Lung (tissue), 12 donors: ENCODE measurements around the gene ARID5B. TPM values are rescaled to one million over a fixed set of nuclear protein-coding genes. Genes with fewer than 3 reads are reported as not detected.

ENCODE experiments used
- ATAC-seq: fragments of 200-7000 bp; cut with Tn5 transposase; one replicate; pipeline ENCODE4 v1.9.1; 2020; ENCODE audit warnings: moderate number of reproducible peaks; ENCODE audit not compliant: insufficient read depth, low FRiP score
- DNase-seq, 3 donors: peaks; one replicate each; pipeline ENCODE4 v3.0.0-alpha.2; 2013 to 2017
- H3K27ac ChIP-seq, 2 donors: one replicate each; pipeline ENCODE4 v1.5.1; 2013; ENCODE audit warnings: mild to moderate bottlenecking in 2 of 2, moderate library complexity in 2 of 2, control low read depth in 1 of 2, inconsistent platforms in 1 of 2, low read depth in 1 of 2, low read length in 1 of 2
- H3K27me3 ChIP-seq, 3 donors: one replicate each; pipeline ENCODE4 v1.5.1; 2013; ENCODE audit warnings: low read length in 2 of 3; ENCODE audit not compliant: control insufficient read depth in 3 of 3, insufficient read depth in 3 of 3
- H3K36me3 ChIP-seq, 4 donors: one replicate each; pipeline ENCODE4 v1.5.1; 2013; ENCODE audit warnings: low read length in 4 of 4, mild to moderate bottlenecking in 1 of 4, moderate library complexity in 1 of 4; ENCODE audit not compliant: control insufficient read depth in 4 of 4, insufficient read depth in 4 of 4
- H3K4me1 ChIP-seq, 5 donors: one replicate each; pipeline ENCODE4 v1.5.1; 2013; ENCODE audit warnings: low read length in 5 of 5, mild to moderate bottlenecking in 2 of 5, moderate library complexity in 1 of 5; ENCODE audit not compliant: control insufficient read depth in 5 of 5, insufficient read depth in 5 of 5
- H3K4me3 ChIP-seq: one replicate; pipeline ENCODE4 v1.5.1; 2013; ENCODE audit warnings: mild to moderate bottlenecking, control low read depth, moderate library complexity
- H3K9ac ChIP-seq, 2 donors: one replicate each; pipeline ENCODE4 v1.5.1; 2013; ENCODE audit warnings: low read length in 2 of 2, control low read depth in 1 of 2; ENCODE audit not compliant: insufficient read depth in 1 of 2
- H3K9me3 ChIP-seq, 4 donors: one replicate each; pipeline ENCODE4 v1.5.1; 2013; ENCODE audit warnings: low read length in 3 of 4, mild to moderate bottlenecking in 1 of 4, moderate library complexity in 1 of 4; ENCODE audit not compliant: control insufficient read depth in 4 of 4, insufficient read depth in 3 of 4
- WGBS, 2 donors: extraction: QIAGEN DNeasy Blood & Tissue Kit; methylation state at CpG; one replicate each; pipeline ENCODE4 v1.1.7; 2013; 5-methylcytosine and 5-hydroxymethylcytosine counted together
- polyA plus RNA-seq, 2 donors: library from polyadenylated mRNA; stranded (reverse); fragments of 200-250 nt; gene quantifications; one replicate each; pipeline ENCODE4 v1.2.1, GENCODE V29; 2013
- total RNA-seq, 2 donors: library from RNA; depleted of rRNA in 1 of 2; stranded (reverse); fragments of >200 nt in 1 of 2; gene quantifications; one replicate each; pipeline ENCODE4 v1.2.1, GENCODE V29; 2014 to 2021
- TF ChIP-seq, protein P1 (sequence below): IDR thresholded peaks from 2 replicates; pipeline ENCODE4 v1.5.1; 2012; ENCODE audit warnings: mild to moderate bottlenecking; ENCODE audit errors: control extremely low read depth, extremely low read depth
- donor health status: control.
- donor health status: control.
- donor health status: Bipolar disorder and iron deficiency.
- donor health status: healthy.
- donor health status: DM: yes; HTN: yes; CAD: no.

The ARID5B gene
- total and polyA plus RNA-seq, 4 donors = 7.8 to 95.3 (median 22.0) TPM

DNA sequence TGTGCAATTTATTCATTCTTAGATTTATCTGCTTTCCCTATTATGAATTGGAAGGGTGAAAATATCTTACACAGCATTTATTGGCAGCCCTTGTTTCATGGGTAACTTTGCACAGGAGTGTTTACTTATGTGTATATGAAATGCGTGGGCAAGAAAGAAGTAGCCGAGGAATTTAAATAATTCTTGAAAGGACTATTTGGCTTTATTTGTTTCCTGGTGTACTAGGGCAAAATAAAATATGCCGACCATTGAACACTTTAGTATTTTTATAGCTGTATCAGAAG is 93.7 kb downstream of the ARID5B start:
- no peak for ATAC-seq
- Histone ChIP-seq H3K4me1 (peaks cover 2 to 30% (median 12%) of the 10 kb centered on the region in 5 donors), H3K9me3 (no peaks in the 10 kb centered on the region), H3K9ac (no peak overlapping the region), H3K27ac (no peak overlapping the region), H3K27me3 (no peaks in the 10 kb centered on the region), H3K36me3 (peaks cover 0 to 8% (median 4%) of the 10 kb centered on the region in 4 donors), H3K4me3 (no peak overlapping the region)
- TF ChIP-seq, protein P1, sequence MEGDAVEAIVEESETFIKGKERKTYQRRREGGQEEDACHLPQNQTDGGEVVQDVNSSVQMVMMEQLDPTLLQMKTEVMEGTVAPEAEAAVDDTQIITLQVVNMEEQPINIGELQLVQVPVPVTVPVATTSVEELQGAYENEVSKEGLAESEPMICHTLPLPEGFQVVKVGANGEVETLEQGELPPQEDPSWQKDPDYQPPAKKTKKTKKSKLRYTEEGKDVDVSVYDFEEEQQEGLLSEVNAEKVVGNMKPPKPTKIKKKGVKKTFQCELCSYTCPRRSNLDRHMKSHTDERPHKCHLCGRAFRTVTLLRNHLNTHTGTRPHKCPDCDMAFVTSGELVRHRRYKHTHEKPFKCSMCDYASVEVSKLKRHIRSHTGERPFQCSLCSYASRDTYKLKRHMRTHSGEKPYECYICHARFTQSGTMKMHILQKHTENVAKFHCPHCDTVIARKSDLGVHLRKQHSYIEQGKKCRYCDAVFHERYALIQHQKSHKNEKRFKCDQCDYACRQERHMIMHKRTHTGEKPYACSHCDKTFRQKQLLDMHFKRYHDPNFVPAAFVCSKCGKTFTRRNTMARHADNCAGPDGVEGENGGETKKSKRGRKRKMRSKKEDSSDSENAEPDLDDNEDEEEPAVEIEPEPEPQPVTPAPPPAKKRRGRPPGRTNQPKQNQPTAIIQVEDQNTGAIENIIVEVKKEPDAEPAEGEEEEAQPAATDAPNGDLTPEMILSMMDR = no peak
- WGBS, 2 donors = 45 to 67% methylated on average over 3 of the region's 3 CpGs
- no peak for DNase-seq

DNA sequence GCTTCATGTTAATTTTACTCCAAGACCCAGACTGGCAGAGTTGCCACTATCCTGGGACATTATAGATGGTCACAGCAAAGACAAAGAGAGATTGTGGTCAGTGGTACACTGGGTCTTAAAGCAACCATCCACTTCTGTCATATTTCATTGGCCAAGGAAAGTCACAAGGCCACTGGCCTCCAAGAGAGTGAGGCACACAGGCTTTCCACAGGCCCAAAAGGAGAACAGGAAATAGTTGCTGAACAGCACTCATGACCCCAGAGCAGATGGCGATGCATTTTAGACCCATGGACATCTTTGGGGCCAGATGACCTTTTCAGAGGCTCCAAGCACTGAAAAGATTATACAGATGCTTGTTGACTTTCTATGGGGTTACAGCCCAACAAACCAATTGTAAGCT is 97.4 kb downstream of the ARID5B start:
- Histone ChIP-seq H3K9me3 (no peaks in the 10 kb centered on the region), H3K4me1 (peaks cover 0 to 10% (median 6%) of the 10 kb centered on the region in 5 donors), H3K27ac (no peak overlapping the region), H3K4me3 (no peak overlapping the region), H3K27me3 (no peaks in the 10 kb centered on the region), H3K36me3 (peaks cover 0 to 16% (median 6%) of the 10 kb centered on the region in 4 donors), H3K9ac (no peak overlapping the region)
- DNase-seq = no peak
- 54 to 83% methylated on average over 1 of the region's 1 CpG for WGBS, 2 donors
- no peak for ATAC-seq
- TF ChIP-seq, protein P1 = no peak

DNA sequence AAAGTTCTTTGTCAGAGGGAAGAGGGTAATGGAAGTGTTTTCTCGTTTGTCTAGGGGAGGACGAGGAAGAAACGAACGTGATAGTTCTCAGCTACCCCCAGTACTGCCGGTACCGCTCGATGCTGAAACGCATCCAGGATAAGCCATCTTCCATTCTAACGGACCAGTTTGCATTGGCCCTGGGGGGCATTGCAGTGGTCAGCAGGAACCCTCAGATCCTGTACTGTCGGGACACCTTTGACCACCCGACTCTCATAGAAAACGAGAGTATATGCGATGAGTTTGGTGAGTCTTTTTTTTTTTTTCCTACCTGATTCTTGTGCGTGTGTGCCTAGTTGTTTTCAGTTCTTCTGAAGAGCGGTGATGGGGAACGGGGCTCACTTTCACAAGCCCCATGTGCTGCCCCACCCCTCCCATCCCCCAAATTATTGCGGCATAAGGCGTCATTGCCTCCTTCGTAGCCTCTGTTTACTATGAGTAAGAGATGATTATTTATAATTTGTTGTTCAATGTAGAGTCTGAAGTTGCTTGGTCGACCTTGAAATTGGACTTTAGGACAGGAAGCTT is 98.6 kb downstream of the ARID5B start:
- Histone ChIP-seq H3K4me3 (no peak overlapping the region), H3K27ac (no peak overlapping the region), H3K27me3 (no peaks in the 10 kb centered on the region), H3K4me1 (peaks cover 0 to 12% (median 4%) of the 10 kb centered on the region in 5 donors), H3K9me3 (no peaks in the 10 kb centered on the region), H3K36me3 (peaks cover 0 to 16% (median 6%) of the 10 kb centered on the region in 4 donors), H3K9ac (no peak overlapping the region)
- ATAC-seq (no peak), DNase-seq (no peak)
- TF ChIP-seq, protein P1 = no peak
- 96% methylated on average over 20 of the region's 20 CpGs for WGBS, 2 donors

DNA sequence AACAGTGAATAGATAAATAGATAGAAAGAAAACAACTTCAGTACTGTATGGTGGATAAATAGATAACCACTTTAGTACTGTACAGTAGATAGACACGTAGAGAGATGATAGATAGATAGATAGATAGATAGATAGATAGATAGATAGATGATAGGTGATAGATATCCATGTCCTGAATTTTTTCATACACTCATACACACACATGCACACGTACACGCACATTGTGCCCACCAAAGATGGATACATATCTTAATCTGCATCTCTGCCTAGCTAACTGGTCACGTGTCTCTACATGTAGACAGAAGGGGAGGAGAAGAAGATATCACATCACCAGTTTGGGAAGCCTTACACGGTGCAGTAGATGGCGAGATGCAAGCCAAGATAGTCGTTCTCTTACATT is 99.2 kb downstream of the ARID5B start:
- DNase-seq (no peak), ATAC-seq (no peak)
- Histone ChIP-seq H3K27ac (no peak overlapping the region), H3K36me3 (peaks cover 0 to 17% (median 6%) of the 10 kb centered on the region in 4 donors), H3K9me3 (no peaks in the 10 kb centered on the region), H3K9ac (no peak overlapping the region), H3K4me1 (peaks cover 0 to 13% (median 3%) of the 10 kb centered on the region in 5 donors), H3K27me3 (no peaks in the 10 kb centered on the region), H3K4me3 (no peak overlapping the region)
- TF ChIP-seq, protein P1 = no peak
- 96 to 97% methylated on average over 7 of the region's 7 CpGs for WGBS, 2 donors
